Stimulated activated CD8-positive, alpha-beta memory T cell treated with anti-CD3 and anti-CD28 coated beads, Interleukin-4, amount 100 ng/mL, for 48 hours (primary cell): ENCODE results near the gene MYH7.
"Not testable (repeated sequence)": the region's sequence is repeated elsewhere in the genome, so short reads cannot be mapped to it uniquely, and the experiment has no call there.

Experiments
- DNase-seq: peaks from one replicate; pipeline ENCODE4 v3.0.0-alpha.2; 2020

MYH7 gene

GRCh38 chr14:23435543-23436326 lies at the start of gene MYH7:
Gene MYH7 (minus strand): TSS chr14:23435660. CDS start chr14:23433732, 1,928 bp downstream.
- no peak for DNase-seq

DNA sequence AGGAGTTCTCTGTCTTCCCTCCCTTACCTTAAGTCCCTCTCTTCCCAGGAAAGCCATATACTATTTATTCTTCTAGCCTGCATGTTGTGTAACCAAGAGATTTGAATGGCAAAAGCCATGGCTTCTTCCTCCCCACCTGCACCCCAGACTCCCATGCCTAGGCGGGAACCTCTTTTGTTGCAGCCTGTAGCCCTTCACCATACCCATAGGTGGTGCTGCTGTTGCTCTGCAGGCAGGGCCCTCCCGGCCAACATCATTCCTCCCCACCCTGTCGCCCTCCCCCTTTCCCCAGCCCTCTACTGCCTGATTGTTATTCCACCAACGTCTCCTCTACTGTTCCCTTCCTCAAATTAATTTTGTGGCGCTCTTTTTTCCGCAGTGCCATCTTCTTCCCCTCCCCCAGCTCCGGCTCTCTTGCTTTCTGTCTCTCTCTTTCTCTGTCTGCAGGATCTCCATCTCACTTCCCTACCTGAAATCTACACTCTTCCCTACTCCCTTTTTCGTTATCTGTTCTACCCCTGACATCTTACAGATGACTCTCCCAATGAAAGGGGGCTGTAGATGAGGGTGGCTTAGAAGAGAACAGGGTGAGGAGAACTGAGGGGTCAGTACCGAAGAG lies 47.9 kb upstream of the MYH7 start:
- DNase-seq = no peak

DNA sequence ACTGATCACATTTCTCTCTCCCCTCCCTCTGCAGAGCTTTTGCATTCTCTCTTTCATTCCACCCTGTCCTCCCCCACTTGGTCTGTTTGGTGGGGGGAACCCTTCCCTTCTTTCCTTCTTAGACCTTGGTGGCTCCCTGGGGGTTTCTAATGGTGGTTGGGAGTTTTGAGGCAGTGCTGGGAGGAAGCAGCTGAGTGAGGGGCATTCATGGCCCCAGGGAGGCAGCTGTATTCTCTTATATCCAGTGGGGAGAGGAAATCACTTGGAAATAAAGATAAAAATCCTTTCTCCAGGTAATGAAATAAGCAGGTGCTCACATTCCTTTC lies 47.3 kb upstream of the MYH7 start:
- no peak for DNase-seq

- no peak for DNase-seq
These were observed 46.7 kb upstream of the MYH7 start for GRCh38 chr14:23481979-23482822.

GRCh38 chr14:23481362-23481970 lies 46.0 kb upstream of the MYH7 start:
- no peak for DNase-seq

- peak; percentile 70 for DNase-seq
These were observed 42.8 kb upstream of the MYH7 start for GRCh38 chr14:23478109-23478759.

GRCh38 chr14:23470947-23471346 lies 35.5 kb upstream of the MYH7 start:
- no peak for DNase-seq

DNA sequence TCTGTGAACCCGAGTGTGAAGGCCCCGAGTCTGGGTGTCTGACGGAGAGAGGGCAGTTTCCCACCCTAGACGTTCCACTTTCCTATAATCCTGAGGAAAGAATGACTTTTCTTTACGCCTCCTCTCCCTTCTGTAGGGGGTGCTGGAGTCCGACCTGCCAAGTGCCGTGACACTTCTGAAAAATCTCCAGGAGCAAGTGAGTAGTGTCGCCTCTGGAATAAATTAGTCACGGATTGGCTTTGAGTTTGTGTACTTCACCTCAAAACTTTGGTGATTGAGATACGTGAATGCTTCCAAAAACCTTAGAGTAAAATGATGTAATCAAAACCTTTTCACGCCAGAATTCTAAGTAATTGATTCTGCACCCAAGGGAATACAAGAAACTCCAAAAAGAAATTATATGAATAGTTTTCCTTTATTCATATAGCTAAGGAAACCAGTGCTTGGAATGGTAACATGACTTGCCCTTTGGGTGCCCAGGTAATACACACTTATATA lies 34.5 kb upstream of the MYH7 start:
- no peak for DNase-seq

DNA sequence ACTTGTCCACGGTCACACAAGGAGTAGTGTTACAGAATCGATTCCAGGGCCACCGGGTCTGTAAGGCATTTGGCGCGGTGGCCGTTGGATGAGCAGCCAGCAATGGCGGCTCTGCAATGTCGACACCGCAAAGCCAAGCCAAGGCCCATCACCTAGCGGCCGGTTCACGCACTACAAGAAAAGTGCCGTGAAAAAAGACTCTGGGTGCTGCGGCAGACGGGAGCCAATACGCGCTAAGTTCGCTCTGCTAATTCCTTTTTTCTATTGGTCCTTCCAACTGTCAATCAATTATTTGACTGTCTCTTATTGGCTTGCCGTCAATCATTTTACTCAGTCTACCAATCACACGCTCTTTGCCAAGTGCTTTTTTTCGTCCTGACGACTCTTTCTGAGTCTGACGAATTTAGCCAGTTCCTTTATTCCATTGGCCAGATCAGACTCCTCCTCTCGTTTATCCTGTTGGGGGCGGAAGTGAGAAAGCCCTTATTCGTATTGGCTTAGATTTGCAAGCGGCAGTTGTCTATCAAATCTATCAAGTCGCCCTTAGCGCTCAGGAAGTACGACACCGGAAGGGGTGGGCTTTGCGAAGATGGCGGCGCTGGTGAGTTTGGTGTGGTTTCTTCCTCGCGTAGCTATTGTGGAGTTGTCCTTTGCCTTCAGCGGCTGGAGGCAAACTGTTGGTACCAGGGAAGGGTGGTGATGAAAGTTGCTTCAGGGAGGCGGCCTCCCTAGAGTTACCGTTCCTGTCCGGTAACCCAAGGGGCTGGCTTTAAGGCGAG lies 33.9 kb upstream of the MYH7 start, which contains the start of gene NGDN:
Gene NGDN (plus strand): TSS at position 577 of the 779 bp plus-strand sequence. CDS start 13 bp downstream, at position 590.
- DNase-seq = peak; percentile 93

- DNase-seq = no peak
These were observed 33.3 kb upstream of the MYH7 start for GRCh38 chr14:23468704-23469126.

DNA sequence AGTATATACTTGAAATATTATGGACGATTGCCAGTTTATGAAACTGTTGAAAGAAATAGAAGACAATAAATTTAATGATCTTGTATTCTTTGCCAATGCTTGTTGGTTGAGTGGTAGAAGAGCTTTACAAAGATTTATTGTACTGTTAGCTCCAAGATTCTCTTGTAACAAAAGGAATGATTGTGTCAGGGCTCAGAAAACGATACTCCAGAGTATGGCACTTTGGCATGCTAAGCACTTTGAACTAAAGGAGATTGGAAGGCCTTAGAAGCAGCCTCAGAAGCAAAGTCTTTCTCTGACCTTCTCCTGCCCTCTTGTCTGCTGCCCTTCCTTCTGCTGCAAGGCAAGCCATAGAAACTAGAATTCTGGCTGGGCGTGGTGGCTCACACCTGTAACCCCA lies 29.8 kb upstream of the MYH7 start:
- DNase-seq = no peak

DNA sequence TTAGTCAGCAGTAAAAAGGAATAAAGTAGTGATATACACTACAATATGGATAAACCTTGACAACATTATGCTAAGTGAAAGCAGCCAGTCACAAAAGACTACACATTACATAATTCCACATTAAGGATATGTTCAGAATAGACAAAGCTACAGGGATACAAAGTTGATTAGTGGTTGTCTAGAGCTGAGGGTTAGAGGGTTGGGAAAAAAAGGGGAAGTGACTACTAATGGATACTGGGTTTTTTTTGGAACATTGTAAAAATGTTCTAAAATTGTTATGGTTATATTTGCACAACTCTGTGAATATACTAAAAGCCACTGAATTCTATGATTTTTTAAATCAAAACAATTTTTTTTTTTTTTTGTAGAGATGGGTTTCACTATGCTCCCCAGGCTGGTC lies 29.2 kb upstream of the MYH7 start:
- DNase-seq = no peak

- DNase-seq = no peak
These were observed 25.5 kb upstream of the MYH7 start for GRCh38 chr14:23460960-23461359.

GRCh38 chr14:23457587-23458445 lies 22.4 kb upstream of the MYH7 start:
- DNase-seq = no peak

- DNase-seq = not testable (repeated sequence)
These were observed 21.6 kb upstream of the MYH7 start for GRCh38 chr14:23456883-23457586.

DNA sequence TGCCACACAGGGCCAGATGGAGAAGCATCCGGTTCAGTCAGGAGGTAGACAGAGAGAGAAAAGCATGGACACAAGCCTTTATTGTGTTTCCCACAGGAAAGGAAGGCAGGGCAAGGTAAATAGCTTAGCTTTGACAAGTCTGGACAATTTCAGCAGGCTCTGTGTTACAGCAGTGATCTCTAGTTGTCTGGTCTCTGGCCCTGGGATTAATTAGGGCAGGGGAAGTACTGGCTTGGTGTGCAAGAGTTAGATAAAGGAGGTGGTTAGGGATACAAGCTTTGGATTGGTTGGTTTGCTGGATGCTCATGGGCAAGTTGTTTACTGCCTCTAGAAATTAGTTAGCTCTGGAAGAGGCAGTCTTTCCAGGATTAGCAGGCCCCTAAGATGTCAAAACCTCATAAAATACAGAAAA lies 19.0 kb upstream of the MYH7 start:
- DNase-seq = no peak

- no peak for DNase-seq
These were observed 16.8 kb upstream of the MYH7 start for GRCh38 chr14:23452237-23452636.

DNA sequence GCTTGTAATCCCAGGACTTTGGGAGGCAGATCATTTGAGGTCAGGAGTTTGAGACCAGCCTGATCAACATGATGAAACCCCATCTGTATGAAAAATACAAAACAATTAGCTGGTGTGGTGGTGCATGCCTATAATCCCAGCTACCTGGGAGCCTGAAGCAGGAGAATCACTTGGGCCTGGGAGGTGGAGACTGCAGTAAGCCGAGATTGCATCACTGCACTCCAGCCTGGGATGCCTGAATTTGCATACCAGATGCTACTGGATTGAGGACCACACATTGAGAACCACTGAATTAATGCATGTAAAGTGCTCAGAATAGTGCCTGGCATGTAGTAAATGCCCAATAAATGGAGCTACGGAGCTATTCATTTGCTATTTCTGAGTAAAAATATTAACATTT lies 14.9 kb upstream of the MYH7 start:
- no peak for DNase-seq

DNA sequence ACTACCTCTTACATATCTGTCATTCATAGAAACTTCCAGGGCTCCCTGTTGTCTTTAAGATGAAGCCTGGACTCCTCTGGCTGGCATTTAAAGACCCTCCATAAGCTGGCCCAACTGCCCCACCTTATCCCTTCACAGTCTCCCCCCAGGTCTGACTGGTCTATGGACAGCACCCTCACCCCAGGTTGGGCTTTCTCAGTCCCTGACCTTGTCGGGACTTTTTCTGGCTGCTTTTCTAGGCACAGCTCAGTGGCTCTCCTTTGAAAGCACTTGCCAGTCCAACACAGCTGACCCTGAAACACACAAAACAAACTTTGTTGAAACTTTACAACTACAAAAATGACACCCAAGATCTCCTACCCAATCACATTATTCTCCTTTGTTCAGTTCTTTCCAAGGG lies 13.9 kb upstream of the MYH7 start:
- no peak for DNase-seq
